ENCODE data around the gene SLC22A3.

DNA sequence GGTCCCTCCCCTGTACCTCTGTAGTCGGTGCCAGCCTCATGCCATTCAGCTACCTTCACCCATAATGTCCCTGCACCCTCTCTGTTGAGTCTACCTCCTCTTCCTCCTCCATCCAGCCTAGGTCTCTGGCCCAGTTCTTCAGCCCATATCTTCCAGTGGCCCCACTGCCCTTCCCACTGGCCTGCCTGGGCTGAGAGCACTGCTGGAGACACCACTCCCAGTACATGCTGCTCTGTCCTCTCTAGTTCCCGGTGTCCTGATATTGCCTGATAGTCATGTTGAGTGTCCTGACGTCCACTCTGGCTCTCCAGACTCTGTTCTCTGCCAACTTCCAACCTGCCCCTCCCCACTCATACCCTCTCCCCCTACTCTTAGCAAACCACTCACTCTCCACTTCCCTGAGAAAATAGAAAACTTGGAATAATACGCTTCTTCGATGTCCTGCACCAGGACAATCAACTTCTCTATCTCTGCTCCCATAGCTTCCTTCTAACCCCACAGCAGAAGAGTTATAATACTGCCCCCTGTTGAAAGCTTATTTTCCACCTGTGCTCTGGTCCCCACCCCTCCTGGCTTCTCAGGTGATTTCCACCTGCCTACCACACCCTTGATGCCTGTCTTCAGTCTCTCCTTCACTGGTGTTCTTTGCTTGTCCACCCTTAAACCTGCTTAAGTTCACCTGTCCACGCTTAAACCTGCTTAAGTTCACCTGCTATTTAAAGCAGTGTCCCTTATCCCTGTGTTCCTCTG, 19.8 kb downstream of the SLC22A3 start:
- TF ChIP-seq TCF12 (IDR thresholded peaks at IDR 0.05) (no peak), POLR2AphosphoS5 (IDR thresholded peaks at IDR 0.05; ENCODE audit: low read depth, low read length) (no peak), RAD21 (IDR thresholded peaks at IDR 0.05; ENCODE audit: low read length) (no peak)
- TF ChIP-seq, protein P1, sequence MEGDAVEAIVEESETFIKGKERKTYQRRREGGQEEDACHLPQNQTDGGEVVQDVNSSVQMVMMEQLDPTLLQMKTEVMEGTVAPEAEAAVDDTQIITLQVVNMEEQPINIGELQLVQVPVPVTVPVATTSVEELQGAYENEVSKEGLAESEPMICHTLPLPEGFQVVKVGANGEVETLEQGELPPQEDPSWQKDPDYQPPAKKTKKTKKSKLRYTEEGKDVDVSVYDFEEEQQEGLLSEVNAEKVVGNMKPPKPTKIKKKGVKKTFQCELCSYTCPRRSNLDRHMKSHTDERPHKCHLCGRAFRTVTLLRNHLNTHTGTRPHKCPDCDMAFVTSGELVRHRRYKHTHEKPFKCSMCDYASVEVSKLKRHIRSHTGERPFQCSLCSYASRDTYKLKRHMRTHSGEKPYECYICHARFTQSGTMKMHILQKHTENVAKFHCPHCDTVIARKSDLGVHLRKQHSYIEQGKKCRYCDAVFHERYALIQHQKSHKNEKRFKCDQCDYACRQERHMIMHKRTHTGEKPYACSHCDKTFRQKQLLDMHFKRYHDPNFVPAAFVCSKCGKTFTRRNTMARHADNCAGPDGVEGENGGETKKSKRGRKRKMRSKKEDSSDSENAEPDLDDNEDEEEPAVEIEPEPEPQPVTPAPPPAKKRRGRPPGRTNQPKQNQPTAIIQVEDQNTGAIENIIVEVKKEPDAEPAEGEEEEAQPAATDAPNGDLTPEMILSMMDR (IDR thresholded peaks at IDR 0.05): no peak
